Liver (tissue), 3 donors: Measurements from ENCODE around the gene PPL.

Experiments
- ATF3 ChIP-seq: IDR thresholded peaks from 2 replicates; pipeline ENCODE4 v1.6.1; 2016; ENCODE audit warnings: antibody characterized with exemption
- CTCF ChIP-seq: fragments of 150-350 bp; IDR thresholded peaks from 2 replicates; pipeline ENCODE4 v1.5.1; 2017; ENCODE audit warnings: improper control_type of control experiment, low read depth, low read length; ENCODE audit not compliant: missing input control
- GABPA ChIP-seq, 2 donors: IDR thresholded peaks in 1 of 2; conservative IDR thresholded peaks in 1 of 2; 2 replicates each; pipeline ENCODE4 v1.6.1; 2016; ENCODE audit warnings: antibody characterized with exemption in 2 of 2, mild to moderate bottlenecking in 1 of 2, moderate library complexity in 1 of 2
- NR2F2 ChIP-seq: IDR thresholded peaks from 2 replicates; pipeline ENCODE4 v1.6.1; 2016; ENCODE audit warnings: antibody characterized with exemption
- RAD21 ChIP-seq, 2 donors: IDR thresholded peaks; 2 replicates each; pipeline ENCODE4 v1.6.1; 2016; ENCODE audit warnings: antibody characterized with exemption in 2 of 2, mild to moderate bottlenecking in 2 of 2
- YY1 ChIP-seq: IDR thresholded peaks from 2 replicates; pipeline ENCODE4 v1.6.1; 2016; ENCODE audit warnings: antibody characterized with exemption, mild to moderate bottlenecking
- ZBTB33 ChIP-seq: IDR thresholded peaks from 2 replicates; pipeline ENCODE4 v1.6.1; 2016; ENCODE audit warnings: antibody characterized with exemption
- donor health status: healthy.
- donor health status: healthy.

- no peak for TF ChIP-seq CTCF
- no peak for TF ChIP-seq ZBTB33
- TF ChIP-seq GABPA (IDR thresholded peaks at IDR 0.05 in 1 of 2, conservative IDR thresholded peaks at IDR 0.05 in 1 of 2) = no peak
- TF ChIP-seq YY1 = no peak
- no peak for TF ChIP-seq RAD21 (IDR thresholded peaks at IDR 0.05)
- no peak for TF ChIP-seq NR2F2
- TF ChIP-seq ATF3 = no peak
These were observed at the start of gene PPL for GRCh38 chr16:4936991-4937781.
